GM12878 (cell line): Measurements from ENCODE around the gene KDM4C. TPM values are rescaled to one million over a fixed set of nuclear protein-coding genes. Genes with fewer than 3 reads are reported as not detected.

Experiments
- ATAC-seq: fragments of 200-7000 bp; cut with Tn5 transposase; 3 replicates; pipeline ENCODE4 v1.9.1; 2020; ENCODE audit warnings: mild to moderate bottlenecking, moderate library complexity
- BruUV-seq: library from RNA; stranded (reverse); fragments of 400-500 nt; replicated peaks from 2 replicates; lab custom pipeline; 2021; lab: Mats Ljungman, UMichigan
- CTCF ChIA-PET: fragments of 300-600 bp; sonication (Branson Sonifier 250); formaldehyde crosslinking; extraction: SDS; loops from one replicate; lab custom pipeline; 2021; ENCODE audit warnings: inconsistent platforms; lab: Yijun Ruan, JAX
- POLR2A ChIA-PET: fragments of 350-600 bp; formaldehyde crosslinking; extraction: SDS; loops from one replicate; lab custom pipeline; 2021; ENCODE audit warnings: inconsistent platforms; lab: Charles Lee
- RAD21 ChIA-PET: fragments of 300-600 bp; sonication (Branson Sonifier 250); formaldehyde crosslinking; loops from one replicate; lab custom pipeline; 2023; ENCODE audit warnings: antibody characterized with exemption; ENCODE audit not compliant: unreplicated experiment; lab: Charles Lee
- SMC1A ChIA-PET: fragments of 300-600 bp; sonication (Branson Sonifier 250); formaldehyde crosslinking; loops from one replicate; lab custom pipeline; 2023; ENCODE audit not compliant: unreplicated experiment, uncharacterized antibody; lab: Charles Lee
- DNase-seq: peaks from one replicate; pipeline ENCODE4 v3.0.0-alpha.2; 2011; ENCODE audit warnings: low read depth, low spot score
- FAIRE-seq: peaks from 3 replicates; lab custom pipeline; 2011; peaks lifted over from hg19 to GRCh38; lab: Jason Lieb, UNC
- H2AFZ ChIP-seq: 2 replicates; pipeline ENCODE4 v1.6.0; 2011; ENCODE audit warnings: low read depth, low read length, control low read depth; ENCODE audit not compliant: control insufficient read depth
- H3K27ac ChIP-seq: 2 replicates; pipeline ENCODE4 v1.5.1; 2011; ENCODE audit warnings: control low read depth; ENCODE audit not compliant: control insufficient read depth, insufficient read depth
- H3K27me3 ChIP-seq, 2 experiments: replicated peaks in 1 of 2; 2 replicates each; pipeline versions ENCODE4 v1.6.0 to v1.6.1; 2011; ENCODE audit warnings: low read length in 1 of 2; ENCODE audit not compliant: control insufficient read depth in 2 of 2, insufficient read depth in 2 of 2
- H3K36me3 ChIP-seq, 2 experiments: 2 replicates each; pipeline ENCODE4 v1.5.1; 2011; ENCODE audit warnings: low read length in 1 of 2; ENCODE audit not compliant: control insufficient read depth in 2 of 2, insufficient read depth in 2 of 2
- H3K4me1 ChIP-seq: 2 replicates; pipeline ENCODE4 v1.6.1; 2011; ENCODE audit warnings: mild to moderate bottlenecking, low read length, moderate library complexity, mixed read lengths; ENCODE audit not compliant: control insufficient read depth, insufficient read depth
- H3K4me2 ChIP-seq: 2 replicates; pipeline ENCODE4 v1.6.0; 2011; ENCODE audit warnings: control low read depth; ENCODE audit not compliant: control insufficient read depth, insufficient read depth
- H3K4me3 ChIP-seq: fragments of 200-600 bp; sonication (generic); 2 replicates; pipeline ENCODE4 v1.5.1; 2016
- H3K79me2 ChIP-seq: 2 replicates; pipeline ENCODE4 v1.6.0; 2011; ENCODE audit warnings: low read length; ENCODE audit not compliant: control insufficient read depth, insufficient read depth
- H3K9ac ChIP-seq: 2 replicates; pipeline ENCODE4 v1.8.0; 2011; ENCODE audit warnings: low read length, control low read depth, mixed read lengths; ENCODE audit not compliant: control insufficient read depth, insufficient read depth
- H3K9me3 ChIP-seq: replicated peaks from 3 replicates; pipeline ENCODE4 v1.5.1; 2011; ENCODE audit warnings: mild to moderate bottlenecking, low read length; ENCODE audit not compliant: control insufficient read depth, insufficient read depth
- H4K20me1 ChIP-seq: 2 replicates; pipeline ENCODE4 v1.6.0; 2011; ENCODE audit not compliant: control insufficient read depth, insufficient read depth
- GATAD2B ChIP-seq: fragments of 450-650 bp; conservative IDR thresholded peaks from 2 replicates; pipeline ENCODE4 v1.6.1; 2017; ENCODE audit warnings: low read depth, mild to moderate bottlenecking, moderate library complexity
- HDGF ChIP-seq: fragments of 450-650 bp; IDR thresholded peaks from 2 replicates; pipeline ENCODE4 v1.6.1; 2016; ENCODE audit warnings: antibody characterized with exemption
- MEF2A ChIP-seq: IDR thresholded peaks from 2 replicates; pipeline ENCODE4 v1.6.1; 2011; ENCODE audit warnings: low read depth, mild to moderate bottlenecking, low read length, moderate library complexity; ENCODE audit not compliant: insufficient read depth
- PRDM15 ChIP-seq: fragments of 450-650 bp; formaldehyde crosslinking; IDR thresholded peaks from 2 replicates; pipeline ENCODE4 v1.4.0; 2020; ENCODE audit warnings: mild to moderate bottlenecking, moderate library complexity
- RCOR1 ChIP-seq: conservative IDR thresholded peaks from 2 replicates; pipeline ENCODE4 v1.6.1; 2012; ENCODE audit warnings: low read depth, low read length, improper control_type of control experiment
- TBL1XR1 ChIP-seq: IDR thresholded peaks from 2 replicates; pipeline ENCODE4 v1.6.1; 2012; ENCODE audit warnings: low read depth, low read length, improper control_type of control experiment
- TCF12 ChIP-seq: IDR thresholded peaks from 2 replicates; pipeline ENCODE4 v1.6.1; 2011; ENCODE audit warnings: low read depth, mild to moderate bottlenecking, low read length
- TCF7 ChIP-seq: IDR thresholded peaks from 2 replicates; pipeline ENCODE4 v1.6.1; 2014; ENCODE audit warnings: antibody characterized with exemption, borderline replicate concordance
- USF1 ChIP-seq: IDR thresholded peaks from 2 replicates; pipeline ENCODE4 v1.6.1; 2011; ENCODE audit warnings: borderline replicate concordance, low read depth, mild to moderate bottlenecking, moderate library complexity, mixed read lengths, low read length; ENCODE audit not compliant: insufficient read depth; ENCODE audit errors: extremely low read length
- ZBTB11 ChIP-seq: fragments of 450-650 bp; formaldehyde crosslinking; IDR thresholded peaks from 2 replicates; pipeline ENCODE4 v1.5.0; 2022; ENCODE audit warnings: mild to moderate bottlenecking, missing genetic modification characterization
- ZNF24 ChIP-seq: fragments of 450-650 bp; IDR thresholded peaks from 2 replicates; pipeline ENCODE4 v1.6.1; 2017; ENCODE audit warnings: antibody characterized with exemption, mild to moderate bottlenecking
- WGBS: methylation state at CpG from one replicate; pipeline ENCODE4 v1.1.6; 2016; ENCODE audit warnings: low lambda C conversion rate; ENCODE audit not compliant: insufficient replicate concordance, insufficient coverage; ENCODE audit errors: missing lambda C conversion rate; 5-methylcytosine and 5-hydroxymethylcytosine counted together
- in situ Hi-C: fragments of 300-500 bp; cut with MboI; formaldehyde crosslinking; loops from 9 replicates; pipeline ENCODE4 v1.14.3; 2018; ENCODE audit warnings: mixed read lengths
- intact Hi-C: fragments of 100-400 bp; cut with micrococcal nuclease; formaldehyde crosslinking; loops from one replicate; pipeline ENCODE4 v1.14.2; 2022; ENCODE audit not compliant: unreplicated experiment
- polyA plus RNA-seq, 11 experiments: library from polyadenylated mRNA; depleted of rRNA in 4 of 11; unstranded in 6 of 11; stranded (reverse) in 5 of 11; fragments of >200 nt; fragmentation: Nextera tagmentation in 4 of 11; fragmentation: Illumina TruSeq in 1 of 11; extraction: Ambion mirVana in 4 of 11; extraction: Trizol in 1 of 11; gene quantifications; 1 replicate in 1 of 11; 2 replicates in 10 of 11; pipeline versions ENCODE4 v1.2.1 to v1.2.3, GENCODE V29; 2011 to 2016; ENCODE audit warnings: inconsistent platforms in 2 of 11, missing spikeins in 2 of 11, low read depth in 1 of 11
- total RNA-seq, 4 experiments: library from RNA; depleted of rRNA in 3 of 4; stranded (reverse); fragments of >200 nt in 3 of 4; fragmentation: Illumina TruSeq in 1 of 4; extraction: Trizol in 1 of 4; gene quantifications; 2 replicates each; pipeline versions ENCODE4 v1.2.1 to v1.2.3, GENCODE V29; 2013 to 2021

Gene KDM4C
- total and polyA plus RNA-seq, 10 of the 15 experiments (the other 5 are each of a cell fraction or from before 2014, with no cell fraction given), result 6.8 to 41.2 (median 20.1) TPM

GRCh38 chr9:6928863-6929262 is 171.1 kb downstream of the KDM4C start:
- BruUV-seq, result no TSS peak
- Histone ChIP-seq H2AFZ (no peak overlapping the region), H3K4me2 (no peak overlapping the region), H3K79me2 (no peaks in the 10 kb centered on the region; the same call in 1 of the 2 replicates), H3K9me3 (no peaks in the 10 kb centered on the region), H3K27ac (no peak overlapping the region), H3K4me1 (peaks cover 10% of the 10 kb centered on the region; the same call in 1 of the 2 replicates), H4K20me1 (no peaks in the 10 kb centered on the region; the same call in 1 of the 2 replicates), H3K4me3 (no peak overlapping the region), H3K9ac (no peak overlapping the region), H3K27me3 (no peaks in the 10 kb centered on the region), H3K36me3 (peaks cover 0 to 5% of the 10 kb centered on the region in 2 experiments)
- ChIA-PET SMC1A (interaction anchor here (0.6 to 1.3 kb wide), 4 partner anchors 9 to 274 kb away, joined by 3 to 4 read pairs (median 4); no protein-coding TSS in a partner anchor), RAD21 (interaction anchor here (0.6 kb wide), 1 partner anchor 51 kb away, joined by 3 read pairs; no protein-coding TSS in a partner anchor), POLR2A (interaction anchor here (0.6 kb wide), 1 partner anchor 13 kb away, joined by 4 read pairs; no protein-coding TSS in a partner anchor), CTCF (interaction anchor here (0.6 to 1.1 kb wide), 3 partner anchors 12 to 263 kb away, joined by 3 to 4 read pairs (median 3); no protein-coding TSS in a partner anchor)
- 97% methylated on average over 2 of the region's 2 CpGs for WGBS
- no peak for ATAC-seq
- TF ChIP-seq MEF2A (no peak), HDGF (no peak), USF1 (no peak), RCOR1 (no peak), TBL1XR1 (no peak), ZNF24 (no peak), PRDM15 (CRISPR knock-in tag) (no peak), ZBTB11 (CRISPR knock-in tag) (no peak), GATAD2B (no peak), TCF7 (no peak), TCF12 (no peak)
- intact Hi-C loops (no loop called here), in situ Hi-C loops (no loop called here)
- no peak for FAIRE-seq
- DNase-seq, result no peak
